Trophoblast cell (in vitro differentiated cells and primary cell): ENCODE data around the gene KRT73.

Source experiments
- DNase-seq, 2 donors: peaks; one replicate each; pipeline ENCODE4 v3.0.0-alpha.2; 2016
- H2AFZ ChIP-seq: 2 replicates; pipeline ENCODE4 v1.6.1; 2013; ENCODE audit warnings: low read length, moderate library complexity, mild to moderate bottlenecking; ENCODE audit not compliant: insufficient read depth, poor library complexity
- H2AK5ac ChIP-seq: 2 replicates; pipeline ENCODE4 v1.6.1; 2013; ENCODE audit warnings: mild to moderate bottlenecking, low read length
- H2BK120ac ChIP-seq: 2 replicates; pipeline ENCODE4 v1.6.1; 2013; ENCODE audit warnings: low read length, mild to moderate bottlenecking, moderate library complexity; ENCODE audit not compliant: insufficient read depth, poor library complexity
- H2BK12ac ChIP-seq: 2 replicates; pipeline ENCODE4 v1.6.1; 2013; ENCODE audit warnings: mild to moderate bottlenecking, low read length, moderate library complexity
- H2BK5ac ChIP-seq: 2 replicates; pipeline ENCODE4 v1.6.1; 2013; ENCODE audit warnings: low read length, low read depth, moderate library complexity, mild to moderate bottlenecking; ENCODE audit not compliant: poor library complexity
- H3K14ac ChIP-seq: 2 replicates; pipeline ENCODE4 v1.6.1; 2013; ENCODE audit warnings: mild to moderate bottlenecking, low read length
- H3K18ac ChIP-seq: 2 replicates; pipeline ENCODE4 v1.6.1; 2013; ENCODE audit warnings: mild to moderate bottlenecking, low read length
- H3K23ac ChIP-seq: 2 replicates; pipeline ENCODE4 v1.6.1; 2013; ENCODE audit warnings: low read length
- H3K27ac ChIP-seq: 2 replicates; pipeline ENCODE4 v1.5.1; 2013; ENCODE audit warnings: low read depth, mild to moderate bottlenecking, inconsistent platforms, low read length, moderate library complexity
- H3K27me3 ChIP-seq: 2 replicates; pipeline ENCODE4 v1.6.1; 2013; ENCODE audit warnings: inconsistent platforms, mild to moderate bottlenecking, low read length, moderate library complexity; ENCODE audit not compliant: insufficient read depth
- H3K36me3 ChIP-seq, 2 experiments: 1 replicate in 1 of 2; 2 replicates in 1 of 2; pipeline ENCODE4 v1.6.1; 2013; ENCODE audit warnings: low read length in 2 of 2, mild to moderate bottlenecking in 2 of 2, moderate library complexity in 1 of 2; ENCODE audit not compliant: insufficient read depth in 2 of 2, control insufficient read depth in 1 of 2
- H3K4ac ChIP-seq: 2 replicates; pipeline ENCODE4 v1.6.1; 2013; ENCODE audit warnings: low read depth, mild to moderate bottlenecking, low read length, moderate library complexity
- H3K4me1 ChIP-seq, 2 experiments: 1 replicate in 1 of 2; 2 replicates in 1 of 2; pipeline ENCODE4 v1.6.1; 2013; ENCODE audit warnings: low read length in 2 of 2, mild to moderate bottlenecking in 2 of 2, moderate library complexity in 1 of 2; ENCODE audit not compliant: insufficient read depth in 2 of 2, control insufficient read depth in 1 of 2
- H3K4me2 ChIP-seq: 2 replicates; pipeline ENCODE4 v1.6.1; 2013; ENCODE audit warnings: inconsistent platforms, mild to moderate bottlenecking, low read length, moderate library complexity
- H3K4me3 ChIP-seq: 2 replicates; pipeline ENCODE4 v1.5.1; 2013; ENCODE audit warnings: mild to moderate bottlenecking, low read depth, low read length, inconsistent platforms
- H3K79me1 ChIP-seq: one replicate; pipeline ENCODE4 v1.6.1; 2013; ENCODE audit warnings: low read length
- H3K79me2 ChIP-seq: 2 replicates; pipeline ENCODE4 v1.6.1; 2013; ENCODE audit warnings: low read length, mild to moderate bottlenecking; ENCODE audit not compliant: control insufficient read depth, insufficient read depth, poor library complexity
- H3K9ac ChIP-seq: 2 replicates; pipeline ENCODE4 v1.6.1; 2013; ENCODE audit warnings: mild to moderate bottlenecking, low read length
- H3K9me3 ChIP-seq: 2 replicates; pipeline ENCODE4 v1.6.1; 2013; ENCODE audit warnings: low read depth, mild to moderate bottlenecking, control low read depth, inconsistent platforms, low read length; ENCODE audit not compliant: insufficient read depth
- H4K12ac ChIP-seq: 2 replicates; pipeline ENCODE4 v1.6.1; 2013; ENCODE audit warnings: low read depth, mild to moderate bottlenecking, low read length, moderate library complexity
- H4K8ac ChIP-seq: 2 replicates; pipeline ENCODE4 v1.6.1; 2013; ENCODE audit warnings: low read depth, mild to moderate bottlenecking, low read length, moderate library complexity
- H4K91ac ChIP-seq: one replicate; pipeline ENCODE4 v1.6.1; 2013; ENCODE audit warnings: low read depth, mild to moderate bottlenecking, low read length, moderate library complexity
- WGBS: extraction: QIAGEN DNeasy Blood & Tissue Kit; methylation state at CpG from one replicate; pipeline ENCODE4 v1.1.7; 2013; ENCODE audit warnings: missing lambda C conversion rate; ENCODE audit not compliant: insufficient read length, insufficient coverage; ENCODE audit errors: extremely low coverage; 5-methylcytosine and 5-hydroxymethylcytosine counted together

Gene KRT73

GRCh38 chr12:52651726-52652261 lies 33.4 kb upstream of the KRT73 start, which contains the start of gene KRT2:
Gene KRT2, minus strand, starts transcription at chr12:52652211. Its CDS starts 69 bp downstream, at chr12:52652142.
- H3K27ac ChIP-seq, result no peak within 1 kb of the TSS

GRCh38 chr12:52650520-52651081 lies 32.2 kb upstream of the KRT73 start:
- no peaks in the 10 kb centered on the region for H3K36me3 ChIP-seq
- H3K14ac ChIP-seq, result no peak overlapping the region
- H4K12ac ChIP-seq, result no peak overlapping the region
- H3K4ac ChIP-seq, result no peak overlapping the region
- no peak overlapping the region for H2AFZ ChIP-seq
- H3K4me2 ChIP-seq, result no peak overlapping the region
- H3K79me1 ChIP-seq, result no peaks in the 10 kb centered on the region
- H3K9me3 ChIP-seq, result peaks cover 2% of the 10 kb centered on the region
- no peaks in the 10 kb centered on the region for H3K27me3 ChIP-seq
- no peak overlapping the region for H3K9ac ChIP-seq
- WGBS, result no CpG with 5 or more reads among the region's 12 CpGs
- DNase-seq, result peak in 1 of 2 donors; percentile 1
- H3K79me2 ChIP-seq, result no peaks in the 10 kb centered on the region
- no peak overlapping the region for H4K91ac ChIP-seq
- no peak overlapping the region for H3K23ac ChIP-seq
- H2BK120ac ChIP-seq, result no peak overlapping the region
- H2BK5ac ChIP-seq, result no peak overlapping the region
- H3K4me1 ChIP-seq, result peaks cover 2 to 5% of the 10 kb centered on the region in 2 experiments
- no peak overlapping the region for H4K8ac ChIP-seq
- H2BK12ac ChIP-seq, result no peak overlapping the region
- no peak overlapping the region for H2AK5ac ChIP-seq
- H3K18ac ChIP-seq, result no peak overlapping the region
- H3K27ac ChIP-seq, result no peak overlapping the region
- no peak overlapping the region for H3K4me3 ChIP-seq

More at GRCh38 chr12:52651726-52652261, 33.4 kb upstream of the KRT73 start, which contains the start of gene KRT2:
- H2BK120ac ChIP-seq, result no peak within 1 kb of the TSS
- no peaks in the 10 kb centered on the region for H3K36me3 ChIP-seq
- no peak within 1 kb of the TSS for H3K4me2 ChIP-seq
- no peak within 1 kb of the TSS for H3K4me3 ChIP-seq
- H3K9ac ChIP-seq, result no peak within 1 kb of the TSS
- H2BK5ac ChIP-seq, result no peak within 1 kb of the TSS
- no peak for DNase-seq
- no peak within 1 kb of the TSS for H2BK12ac ChIP-seq
- WGBS, result no CpG with 5 or more reads among the region's 16 CpGs
- H3K4ac ChIP-seq, result no peak within 1 kb of the TSS
- H3K9me3 ChIP-seq, result peaks cover 2% of the 10 kb centered on the region
- no peak within 1 kb of the TSS for H2AK5ac ChIP-seq
- H3K79me1 ChIP-seq, result no peaks in the 10 kb centered on the region
- H4K91ac ChIP-seq, result no peak within 1 kb of the TSS
- no peak within 1 kb of the TSS for H3K14ac ChIP-seq
- H3K79me2 ChIP-seq, result no peaks in the 10 kb centered on the region
- no peak within 1 kb of the TSS for H4K8ac ChIP-seq
- H3K4me1 ChIP-seq, result peaks cover 2 to 9% of the 10 kb centered on the region in 2 experiments
- no peaks in the 10 kb centered on the region for H3K27me3 ChIP-seq
- no peak within 1 kb of the TSS for H2AFZ ChIP-seq
- no peak within 1 kb of the TSS for H3K23ac ChIP-seq
- no peak within 1 kb of the TSS for H3K18ac ChIP-seq
- H4K12ac ChIP-seq, result no peak within 1 kb of the TSS

GRCh38 chr12:52649066-52649465 lies 30.7 kb upstream of the KRT73 start:
- no peak overlapping the region for H3K18ac ChIP-seq
- H3K14ac ChIP-seq, result no peak overlapping the region
- no CpG with 5 or more reads among the region's 6 CpGs for WGBS
- H3K9me3 ChIP-seq, result peaks cover 2% of the 10 kb centered on the region
- H3K9ac ChIP-seq, result no peak overlapping the region
- H2BK5ac ChIP-seq, result no peak overlapping the region
- H3K4ac ChIP-seq, result no peak overlapping the region
- no peak overlapping the region for H4K91ac ChIP-seq
- no peak overlapping the region for H3K27ac ChIP-seq
- no peak overlapping the region for H4K12ac ChIP-seq
- no peak for DNase-seq
- no peaks in the 10 kb centered on the region for H3K79me2 ChIP-seq
- H3K36me3 ChIP-seq, result no peaks in the 10 kb centered on the region
- no peak overlapping the region for H2AK5ac ChIP-seq
- H3K4me2 ChIP-seq, result no peak overlapping the region
- H4K8ac ChIP-seq, result no peak overlapping the region
- H3K4me3 ChIP-seq, result no peak overlapping the region
- no peak overlapping the region for H3K23ac ChIP-seq
- H2BK12ac ChIP-seq, result no peak overlapping the region
- H2BK120ac ChIP-seq, result no peak overlapping the region
- no peaks in the 10 kb centered on the region for H3K79me1 ChIP-seq
- H2AFZ ChIP-seq, result no peak overlapping the region
- no peaks in the 10 kb centered on the region for H3K27me3 ChIP-seq
- H3K4me1 ChIP-seq, result no peaks in the 10 kb centered on the region

GRCh38 chr12:52648012-52648550 lies 29.7 kb upstream of the KRT73 start:
- Histone ChIP-seq H3K27me3 (no peaks in the 10 kb centered on the region), H3K79me2 (no peaks in the 10 kb centered on the region), H3K18ac (no peak overlapping the region), H3K4me1 (no peaks in the 10 kb centered on the region), H3K9ac (no peak overlapping the region), H3K4me2 (no peak overlapping the region), H4K8ac (no peak overlapping the region), H3K14ac (no peak overlapping the region), H3K23ac (no peak overlapping the region), H3K27ac (no peak overlapping the region), H2BK12ac (no peak overlapping the region), H3K4ac (no peak overlapping the region), H3K4me3 (no peak overlapping the region), H2BK120ac (no peak overlapping the region), H2BK5ac (no peak overlapping the region), H3K79me1 (no peaks in the 10 kb centered on the region), H4K91ac (no peak overlapping the region), H3K36me3 (no peaks in the 10 kb centered on the region), H3K9me3 (peaks cover 2% of the 10 kb centered on the region), H2AFZ (no peak overlapping the region), H4K12ac (no peak overlapping the region), H2AK5ac (no peak overlapping the region)
- no peak for DNase-seq
- no CpG with 5 or more reads among the region's 8 CpGs for WGBS
